Peyer's patch (tissue), 4 donors: ENCODE results near the gene NAV2.

Experiments
- CTCF ChIP-seq, 6 experiments: fragments of 450-650 bp in 4 of 6; fragments of 200-600 bp in 2 of 6; sonication (generic) in 1 of 6; IDR thresholded peaks; one replicate each; pipeline ENCODE4 v1.5.1; 2017 to 2019; ENCODE audit warnings: antibody characterized with exemption in 6 of 6, mild to moderate bottlenecking in 3 of 6, moderate library complexity in 1 of 6
- POLR2A ChIP-seq, 2 donors: fragments of 450-650 bp; IDR thresholded peaks; one replicate each; pipeline ENCODE4 v1.5.1; 2017; ENCODE audit warnings: antibody characterized with exemption in 2 of 2, mild to moderate bottlenecking in 2 of 2, moderate library complexity in 2 of 2

GRCh38 chr11:19907839-19908238 lies 195.2 kb downstream of the NAV2 start:
- TF ChIP-seq POLR2A (IDR thresholded peaks at IDR 0.05) (no peak), CTCF (IDR thresholded peaks at IDR 0.05) (no peak)
